Measurements from ENCODE around the gene MTUS2. TPM values are rescaled to one million over a fixed set of nuclear protein-coding genes. Genes with fewer than 3 reads are reported as not detected.

The MTUS2 gene
- total and polyA plus RNA-seq, 2 experiments from 2014 or later: 0.27 to 0.38 TPM

- H3K79me2 ChIP-seq (replicated peaks; ENCODE audit: insufficient read depth): no peaks in the 10 kb centered on the region
- H3K27me3 ChIP-seq (ENCODE audit: insufficient read depth): no peaks in the 10 kb centered on the region
- H4K20me1 ChIP-seq (replicated peaks; ENCODE audit: insufficient read depth): no peaks in the 10 kb centered on the region
- H3K27ac ChIP-seq (ENCODE audit: low read depth): no peak overlapping the region
- H3K9me2 ChIP-seq (ENCODE audit: insufficient read depth): no peaks in the 10 kb centered on the region
- no peak for TF ChIP-seq NANOG (IDR thresholded peaks at IDR 0.05; ENCODE audit: borderline replicate concordance)
- H3K4me1 Mint-ChIP-seq: peaks cover 13% of the 10 kb centered on the region
- no peaks in the 10 kb centered on the region for H3K36me3 ChIP-seq (ENCODE audit: insufficient read depth)
- no peak overlapping the region for H3K4me3 Mint-ChIP-seq
- H3K4me2 ChIP-seq: no peak overlapping the region
- no peaks in the 10 kb centered on the region for H3F3A ChIP-seq (replicated peaks; ENCODE audit: low read depth)
- DNase-seq (ENCODE audit: low spot score) (no peak), ATAC-seq (no peak)
- peaks cover 8% of the 10 kb centered on the region for H3K27me3 Mint-ChIP-seq (ENCODE audit: insufficient read depth, low read depth, poor library complexity)
- no peaks in the 10 kb centered on the region for H3K36me3 Mint-ChIP-seq (ENCODE audit: low read depth)
- H3K9me3 Mint-ChIP-seq: no peaks in the 10 kb centered on the region
- no peak overlapping the region for H3K27ac Mint-ChIP-seq
- H2AFZ ChIP-seq: no peak overlapping the region
- H3K4me3 ChIP-seq: no peak overlapping the region
- H3K4me1 ChIP-seq (ENCODE audit: insufficient read depth): no peaks in the 10 kb centered on the region
These were observed 309.5 kb downstream of the MTUS2 start for GRCh38 chr13:29129616-29130015.

- H3K27me3 ChIP-seq (ENCODE audit: insufficient read depth): no peaks in the 10 kb centered on the region
- Mint-ChIP-seq H3K27me3 (ENCODE audit: insufficient read depth, low read depth, poor library complexity) (peaks cover 8% of the 10 kb centered on the region), H3K4me3 (no peak overlapping the region), H3K36me3 (ENCODE audit: low read depth) (no peaks in the 10 kb centered on the region), H3K27ac (no peak overlapping the region), H3K9me3 (no peaks in the 10 kb centered on the region), H3K4me1 (peaks cover 2% of the 10 kb centered on the region)
- H3K79me2 ChIP-seq (replicated peaks; ENCODE audit: insufficient read depth): no peaks in the 10 kb centered on the region
- no peaks in the 10 kb centered on the region for H3F3A ChIP-seq (replicated peaks; ENCODE audit: low read depth)
- ATAC-seq (no peak), DNase-seq (ENCODE audit: low spot score) (no peak)
- H3K27ac ChIP-seq (ENCODE audit: low read depth): no peak overlapping the region
- no peak overlapping the region for H3K4me3 ChIP-seq
- H3K4me2 ChIP-seq: no peak overlapping the region
- no peaks in the 10 kb centered on the region for H3K4me1 ChIP-seq (ENCODE audit: insufficient read depth)
- H3K9me2 ChIP-seq (ENCODE audit: insufficient read depth): 0 out of 2 replicates have a peak, but pooled peaks cover 2% of the 10 kb centered on the region
- no peak overlapping the region for H2AFZ ChIP-seq
- TF ChIP-seq ZNF331 (CRISPR knock-in tag; IDR thresholded peaks at IDR 0.05; ENCODE audit: low read depth) (no peak), ZNF462 (CRISPR knock-in tag; IDR thresholded peaks at IDR 0.05) (no peak), JUNB (IDR thresholded peaks at IDR 0.05; ENCODE audit: unreplicated experiment) (no peak), EZH2 (IDR thresholded peaks at IDR 0.05; ENCODE audit: low read depth, unreplicated experiment) (no peak), CREB1 (CRISPR knock-in tag; IDR thresholded peaks at IDR 0.05; ENCODE audit: low read depth) (no peak)
- no peaks in the 10 kb centered on the region for H4K20me1 ChIP-seq (replicated peaks; ENCODE audit: insufficient read depth)
- H3K36me3 ChIP-seq (ENCODE audit: insufficient read depth): no peaks in the 10 kb centered on the region
These were observed 311.0 kb downstream of the MTUS2 start for GRCh38 chr13:29131159-29131558.
